Activated CD8-positive, alpha-beta memory T cell treated with anti-CD3 and anti-CD28 coated beads, Interleukin-2, amount 50 U/mL, for 1 hour (primary cell): Measurements from ENCODE around the gene EEFSEC.

Experiments used
- DNase-seq: peaks from one replicate; pipeline ENCODE4 v3.0.0-alpha.2; 2020; ENCODE audit errors: extremely low read depth

EEFSEC gene

DNA sequence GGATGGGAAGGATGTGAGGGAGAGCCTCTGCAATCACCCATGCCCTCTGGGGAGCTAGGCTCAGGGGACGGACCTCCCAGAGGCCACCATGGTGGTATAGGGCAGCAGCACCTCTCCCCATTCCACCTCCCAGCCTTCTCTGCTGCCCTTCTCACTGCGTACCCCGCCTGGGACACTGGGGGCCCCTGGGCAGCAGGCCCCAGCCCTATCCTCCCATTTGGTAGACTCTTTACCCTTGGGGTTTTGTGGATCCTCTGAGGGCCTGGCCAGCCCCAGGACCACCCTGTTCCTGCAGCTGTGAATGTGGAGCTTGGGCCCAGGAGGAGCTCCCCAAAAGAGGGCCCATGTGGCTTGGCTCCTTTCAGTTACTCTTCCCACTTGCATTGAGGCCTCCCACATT is 181.5 kb downstream of the EEFSEC start:
- DNase-seq, result no peak

DNA sequence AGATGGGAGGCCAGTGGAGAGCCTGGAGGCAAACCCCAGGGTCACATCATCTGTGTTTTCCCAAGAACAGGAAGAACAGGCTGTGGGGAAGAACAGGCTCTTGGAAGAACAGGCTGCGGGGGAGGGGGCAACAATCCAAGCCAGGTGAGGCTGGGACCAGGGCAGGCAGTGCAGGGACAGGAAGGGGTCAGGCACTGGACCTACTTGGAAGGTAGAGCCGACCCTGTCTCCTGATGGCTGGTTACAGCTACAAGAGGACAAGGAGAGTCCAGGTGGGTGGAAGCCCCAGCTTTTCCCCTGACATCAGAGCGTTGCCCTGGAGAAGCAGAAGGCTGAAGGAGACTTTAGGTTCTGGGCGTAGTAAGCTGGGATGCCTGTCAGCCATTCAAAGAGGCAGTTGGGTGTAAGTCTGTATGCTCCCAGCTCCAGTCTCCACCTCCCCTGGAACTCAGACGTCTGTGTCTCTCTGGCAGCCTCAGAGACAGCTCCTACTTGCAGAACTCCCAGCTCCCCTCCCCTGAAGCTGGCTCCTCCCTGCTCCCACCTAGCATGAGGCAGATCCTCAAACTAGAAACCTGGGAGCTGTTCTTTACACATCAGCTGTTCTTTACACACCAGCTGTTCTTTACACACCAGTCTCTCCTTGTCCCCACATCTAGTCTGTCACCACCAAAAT is 182.5 kb downstream of the EEFSEC start:
- DNase-seq, result no peak

DNA sequence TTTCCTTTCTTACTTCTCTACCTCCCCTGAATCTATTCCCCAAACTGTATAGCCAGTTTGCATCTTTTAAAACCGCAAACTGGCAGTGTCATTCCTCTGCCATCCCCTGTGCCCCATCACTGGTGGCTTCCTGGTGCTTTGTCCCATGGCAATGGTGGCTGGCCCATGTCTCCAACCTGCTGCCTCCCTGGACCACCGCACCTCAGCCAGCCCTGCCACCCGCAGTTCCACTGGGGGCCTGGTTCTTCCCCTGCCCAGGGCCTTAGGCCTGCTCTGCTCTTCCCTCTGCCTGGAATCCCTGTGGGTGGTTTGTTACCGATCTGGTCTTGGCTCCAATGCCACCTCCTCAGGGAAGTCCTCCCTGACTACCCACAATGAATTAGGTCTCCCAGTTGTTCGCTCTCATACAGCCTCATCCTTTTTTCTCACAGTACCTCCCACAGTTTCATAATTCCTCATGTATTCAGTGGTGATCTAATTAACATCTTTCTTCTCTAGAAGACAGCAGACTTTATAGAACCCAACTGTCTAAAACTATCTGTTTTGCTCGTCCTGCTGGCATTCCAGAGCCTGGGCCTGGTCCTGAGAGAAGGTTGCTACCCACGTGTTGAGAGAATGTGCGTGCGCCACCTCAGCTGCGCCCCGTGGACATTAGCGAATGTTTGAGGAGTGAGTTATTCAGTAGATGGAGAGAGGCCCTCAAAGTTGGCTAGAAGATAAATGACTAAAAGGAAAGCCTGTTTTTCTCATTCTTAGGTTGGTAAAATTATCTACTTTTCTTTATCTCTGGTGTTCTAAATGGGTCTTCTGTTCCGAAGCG is 183.3 kb downstream of the EEFSEC start:
- no peak for DNase-seq

DNA sequence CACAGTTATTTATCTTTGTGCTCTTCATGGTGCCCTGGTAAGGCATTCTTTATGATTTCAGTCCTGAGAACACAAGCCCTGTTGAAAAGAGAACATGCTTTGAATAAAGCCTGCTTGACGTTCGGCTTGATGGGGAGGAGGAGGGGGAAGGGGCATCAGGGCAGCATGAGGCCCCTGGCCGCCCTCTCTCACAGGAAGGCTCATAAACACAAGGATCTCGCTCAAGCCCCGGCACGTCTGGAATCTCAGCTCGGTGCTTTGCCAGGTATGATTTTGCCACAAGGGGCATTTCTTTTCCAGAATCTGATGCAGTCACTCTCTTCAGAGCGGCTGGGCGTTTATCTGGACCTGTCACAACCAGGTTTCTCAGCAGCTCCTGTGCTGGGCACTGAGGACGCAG is 184.0 kb downstream of the EEFSEC start:
- no peak for DNase-seq

DNA sequence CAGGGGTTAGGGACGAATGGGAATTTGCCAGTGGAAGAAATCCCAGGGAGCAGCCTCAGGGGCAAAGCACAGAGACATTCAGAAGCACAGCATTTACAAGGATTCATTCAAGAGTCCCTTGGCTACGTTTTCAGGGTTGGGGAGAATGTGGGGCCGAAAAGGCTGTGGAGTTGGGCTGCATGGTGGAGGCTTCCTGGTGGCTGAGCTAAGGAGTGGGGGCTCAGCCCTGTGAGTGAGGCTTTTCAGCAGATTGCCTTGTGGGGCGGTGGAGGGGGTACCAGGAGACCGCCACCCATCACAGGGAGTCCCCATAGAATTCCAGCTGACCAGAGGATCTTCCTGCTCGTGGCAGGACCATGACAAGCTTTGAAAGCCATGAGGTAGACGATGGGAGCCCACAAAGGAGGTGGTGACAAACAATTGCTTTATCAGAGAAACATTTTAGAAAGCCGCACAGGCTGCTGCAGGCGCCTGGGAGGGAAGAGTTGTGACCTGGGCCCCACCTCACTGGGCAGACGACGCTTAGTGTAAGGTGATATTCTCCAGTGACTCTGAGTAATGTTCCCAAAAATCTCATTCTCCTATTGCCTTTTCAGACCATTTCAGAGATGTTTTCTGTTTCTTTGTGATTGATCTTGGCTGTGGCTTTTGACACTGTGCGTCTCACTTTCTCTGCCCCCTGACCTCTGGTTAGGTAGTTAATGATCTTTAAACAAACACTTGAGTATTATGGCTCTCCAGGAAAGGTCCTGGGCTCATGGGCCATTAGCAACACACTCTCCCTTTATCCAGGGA is 185.5 kb downstream of the EEFSEC start:
- no peak for DNase-seq

DNA sequence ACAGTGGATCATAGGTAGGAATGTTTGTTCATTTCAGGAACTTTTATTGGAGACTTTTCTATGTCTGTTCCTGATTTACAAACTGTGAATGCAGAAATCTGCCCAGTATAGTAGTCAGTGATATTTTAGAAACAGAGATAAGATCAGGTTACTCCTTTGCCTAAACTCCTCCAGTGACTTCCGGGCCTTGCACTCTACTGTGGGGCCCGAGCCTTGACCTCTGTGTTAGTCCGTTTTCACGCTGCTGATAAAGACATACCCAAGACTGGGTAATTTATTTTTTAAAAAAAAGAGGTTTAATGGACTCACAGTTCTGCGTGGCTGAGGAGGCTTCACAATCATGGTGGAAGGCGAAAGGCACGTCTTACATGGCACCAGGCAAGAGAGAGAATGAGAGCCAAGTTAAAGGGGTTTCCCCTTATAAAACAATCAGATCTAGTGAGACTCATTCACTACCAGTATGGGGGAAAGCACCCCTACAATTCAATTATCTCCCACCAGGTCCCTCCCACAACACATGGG is 186.3 kb downstream of the EEFSEC start:
- DNase-seq, result no peak

DNA sequence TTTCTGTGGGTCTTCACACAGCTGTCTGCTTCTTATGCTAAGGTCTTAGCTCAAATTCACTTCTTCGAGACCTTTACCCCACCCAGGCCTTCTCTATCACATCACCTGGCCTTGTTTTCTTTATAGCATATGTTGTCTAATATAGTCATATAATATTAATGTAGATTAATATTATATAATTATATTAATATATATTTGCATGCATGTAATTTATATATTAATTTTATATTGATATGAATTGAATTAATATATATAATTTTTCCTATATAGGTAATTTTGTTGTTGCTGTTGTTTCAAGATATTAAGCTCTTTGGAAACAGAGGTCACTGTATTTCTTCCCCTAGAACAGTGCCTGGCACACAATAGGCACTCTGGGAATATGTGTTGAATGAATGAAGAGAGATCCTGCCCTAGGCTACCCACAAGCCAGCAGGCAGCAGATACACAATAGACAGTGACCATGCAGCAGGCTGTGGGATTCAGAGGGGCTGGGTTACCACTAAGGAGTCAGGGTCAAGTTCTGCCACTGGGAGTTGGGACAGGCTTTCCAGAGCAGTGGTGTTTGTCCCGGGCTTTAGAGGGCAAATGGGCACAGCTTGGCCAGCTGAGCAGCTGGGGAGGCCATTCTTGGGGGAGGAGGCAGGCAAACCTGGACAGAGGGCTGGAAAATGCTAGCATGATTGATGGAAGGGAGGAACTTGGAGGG is 187.1 kb downstream of the EEFSEC start:
- no peak for DNase-seq

DNA sequence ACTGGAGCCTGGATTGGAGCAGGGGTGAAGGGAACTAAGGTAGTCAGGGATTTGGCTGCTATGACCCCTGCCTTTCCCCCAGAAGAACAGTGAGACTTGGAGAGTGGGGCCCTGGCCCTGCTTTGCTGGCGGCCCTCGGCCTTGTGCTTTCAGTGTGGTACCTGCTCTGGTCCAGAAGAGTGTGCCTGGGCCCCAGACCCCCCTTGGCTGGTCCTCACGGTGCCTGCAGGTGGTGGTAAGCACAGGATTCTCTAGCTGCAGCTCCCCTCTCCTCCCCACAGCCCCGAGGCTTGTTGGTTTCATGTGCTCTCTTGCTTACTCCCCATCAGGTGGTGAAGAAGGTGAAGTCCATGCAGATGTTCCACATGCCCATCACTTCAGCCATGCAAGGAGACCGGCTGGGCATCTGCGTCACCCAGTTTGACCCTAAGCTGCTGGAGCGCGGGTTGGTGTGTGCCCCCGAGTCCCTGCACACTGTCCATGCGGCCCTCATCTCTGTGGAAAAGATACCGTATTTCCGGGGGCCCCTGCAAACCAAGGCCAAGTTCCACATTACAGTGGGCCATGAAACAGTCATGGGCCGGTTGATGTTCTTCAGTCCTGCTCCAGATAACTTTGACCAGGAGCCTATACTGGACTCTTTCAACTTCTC is 187.7 kb downstream of the EEFSEC start:
- no peak for DNase-seq

DNA sequence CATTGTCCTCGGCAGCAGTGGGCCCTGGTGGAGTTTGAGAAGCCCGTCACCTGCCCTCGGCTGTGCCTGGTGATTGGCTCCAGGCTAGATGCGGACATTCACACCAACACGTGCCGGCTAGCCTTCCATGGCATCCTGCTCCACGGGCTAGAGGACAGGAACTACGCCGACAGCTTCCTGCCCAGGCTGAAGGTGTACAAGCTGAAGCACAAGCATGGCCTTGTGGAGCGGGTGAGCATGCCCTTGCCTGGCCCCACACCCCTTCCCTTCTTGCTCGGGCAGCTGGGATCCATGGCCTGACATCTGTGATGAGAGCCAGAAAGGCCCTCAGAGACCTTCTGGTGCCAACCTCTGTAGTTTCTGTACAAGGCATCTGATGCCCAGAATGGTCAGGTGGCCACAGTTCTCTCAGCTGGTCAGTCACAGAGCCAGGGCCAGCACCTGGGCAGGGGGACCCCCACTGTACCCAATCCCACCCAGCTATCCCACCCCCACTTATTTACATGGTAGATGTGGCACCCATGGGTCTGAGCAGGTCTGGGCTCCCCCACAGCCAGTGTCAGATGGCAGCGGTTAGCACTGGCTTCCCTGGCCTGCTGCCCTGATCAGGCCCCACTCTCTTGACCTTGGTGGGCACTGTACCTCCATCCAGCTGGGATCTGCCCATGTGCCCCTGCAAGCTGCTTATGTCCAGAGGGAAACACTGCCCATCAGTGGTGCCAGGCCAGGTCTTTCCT is 188.5 kb downstream of the EEFSEC start:
- no peak for DNase-seq

DNA sequence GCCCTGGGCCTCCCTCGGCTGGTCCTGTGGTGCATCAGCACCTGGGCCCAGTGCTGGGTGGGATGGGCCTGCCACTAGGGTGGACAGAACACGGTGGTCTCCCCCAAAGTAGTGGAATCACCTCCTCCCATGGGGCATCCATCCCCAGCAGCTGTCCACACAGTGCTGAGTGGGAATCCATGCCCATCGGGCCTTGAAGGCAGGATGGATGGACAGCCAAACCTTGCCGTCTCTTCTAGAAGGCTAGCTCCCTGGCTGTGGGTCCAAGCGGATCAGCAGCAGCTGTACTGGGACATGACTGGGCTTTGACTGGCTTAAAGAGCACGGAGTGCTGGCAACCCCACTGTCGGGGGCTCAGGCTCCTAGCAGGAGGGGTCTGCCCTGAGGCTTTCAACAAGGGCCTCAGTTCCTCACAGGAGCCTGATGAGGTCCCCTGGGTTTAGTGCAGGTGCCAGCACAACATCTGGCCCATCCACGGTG is 189.5 kb downstream of the EEFSEC start:
- no peak for DNase-seq

DNA sequence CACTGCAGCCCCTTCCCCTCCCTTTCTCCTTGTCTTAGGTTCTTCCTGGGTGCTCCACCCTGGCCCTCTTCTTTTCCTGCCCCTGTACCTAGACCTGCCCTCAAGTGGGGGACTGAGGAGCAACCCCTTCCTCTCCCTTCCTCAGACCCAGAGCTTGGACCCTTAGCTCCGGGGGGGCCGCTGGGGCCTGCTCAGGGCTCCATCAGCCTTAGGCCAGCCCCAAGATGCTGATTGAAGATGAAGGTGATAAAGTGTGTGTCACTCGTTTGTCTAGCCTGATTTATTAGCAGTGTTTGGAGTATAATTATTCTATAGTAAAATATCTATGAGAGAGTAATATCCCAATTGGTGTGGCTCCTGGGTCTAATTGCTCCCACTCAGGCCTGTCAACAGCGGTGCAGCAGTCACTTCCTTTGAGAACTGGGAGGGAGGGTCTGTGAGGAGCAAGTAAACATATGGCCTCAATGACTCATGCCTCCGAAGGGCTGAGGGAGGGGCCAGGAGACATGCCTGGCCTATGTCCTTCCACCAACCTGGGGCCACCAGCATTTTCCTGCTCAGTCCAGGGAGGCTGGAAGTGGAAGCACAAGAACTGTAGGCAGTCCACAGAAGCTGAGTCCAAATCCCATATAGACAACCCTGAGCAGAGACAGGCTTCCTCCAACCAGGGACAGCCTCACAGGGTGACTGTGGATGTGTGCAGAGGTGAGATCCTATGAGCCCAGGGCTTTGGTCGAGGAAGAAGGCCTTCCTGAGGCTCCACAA is 190.2 kb downstream of the EEFSEC start:
- no peak for DNase-seq

DNA sequence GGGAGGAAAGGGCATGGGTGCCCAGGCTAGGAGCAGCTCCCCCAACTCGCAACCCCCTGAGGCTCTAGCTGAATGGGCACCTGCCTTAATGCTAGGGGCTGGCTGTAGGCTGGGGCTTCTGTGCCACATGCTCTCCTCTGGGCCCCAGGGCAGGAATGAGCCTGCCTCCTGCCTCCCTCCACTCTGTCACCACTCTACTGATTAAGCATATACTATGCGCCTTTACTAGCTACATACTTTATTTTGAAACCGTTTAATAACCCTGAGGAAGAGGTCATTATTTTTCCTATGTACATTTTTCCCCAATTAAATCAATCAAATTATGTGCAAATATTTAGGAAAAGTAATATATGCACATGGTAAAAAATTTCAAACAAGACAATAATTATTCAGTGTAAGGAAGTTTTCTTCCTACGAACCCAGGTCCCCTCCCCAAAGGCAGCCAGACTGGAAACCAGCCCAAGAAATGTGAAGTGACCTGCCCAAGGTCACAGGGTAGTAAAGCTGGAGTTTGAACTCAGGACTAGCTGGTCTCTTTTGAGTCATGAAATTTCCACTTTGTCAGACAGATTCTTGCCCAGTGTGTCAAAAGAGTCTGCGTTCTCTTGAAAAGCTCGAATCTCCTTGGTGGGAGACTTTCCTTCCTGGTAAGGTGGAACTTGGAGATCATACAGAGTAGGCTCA is 190.9 kb downstream of the EEFSEC start:
- DNase-seq, result no peak

DNA sequence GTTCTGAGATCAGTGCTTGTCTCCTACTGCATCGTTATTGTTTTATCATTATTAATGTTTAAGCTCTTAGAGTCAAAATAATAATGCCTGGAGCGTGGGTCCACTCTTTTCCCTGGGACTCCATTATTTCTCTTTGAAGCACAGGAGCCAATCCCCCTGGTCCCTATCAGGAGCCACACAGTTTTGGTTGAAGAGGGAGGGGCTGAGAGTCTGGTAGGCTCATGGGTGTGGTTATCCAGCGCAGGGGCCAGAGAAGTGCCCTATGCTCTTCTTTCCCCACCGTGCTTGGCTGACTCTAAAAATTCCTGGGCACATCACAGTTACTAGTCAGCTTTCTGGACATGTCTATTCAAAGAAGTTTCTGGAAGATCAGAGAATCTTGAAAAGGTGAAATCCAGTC is 191.9 kb downstream of the EEFSEC start:
- DNase-seq, result no peak

DNA sequence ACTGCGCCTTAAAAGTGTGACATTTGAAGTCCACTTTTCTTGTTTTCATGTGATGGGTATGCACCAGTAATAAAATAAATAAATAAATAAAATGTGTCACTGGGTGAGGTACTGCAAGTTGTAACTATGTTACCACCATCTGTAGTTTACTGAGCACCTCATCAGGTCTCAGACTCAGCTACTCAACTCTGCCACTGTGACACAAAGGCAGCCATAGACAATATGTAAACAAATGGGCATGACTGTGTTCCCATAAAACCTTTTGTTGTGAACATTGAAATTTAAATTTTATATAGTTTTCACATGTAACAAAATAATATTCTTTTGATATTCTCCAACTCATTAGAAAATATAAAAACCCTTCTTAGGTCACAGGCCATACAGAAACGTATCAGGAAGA is 193.3 kb downstream of the EEFSEC start:
- no peak for DNase-seq

DNA sequence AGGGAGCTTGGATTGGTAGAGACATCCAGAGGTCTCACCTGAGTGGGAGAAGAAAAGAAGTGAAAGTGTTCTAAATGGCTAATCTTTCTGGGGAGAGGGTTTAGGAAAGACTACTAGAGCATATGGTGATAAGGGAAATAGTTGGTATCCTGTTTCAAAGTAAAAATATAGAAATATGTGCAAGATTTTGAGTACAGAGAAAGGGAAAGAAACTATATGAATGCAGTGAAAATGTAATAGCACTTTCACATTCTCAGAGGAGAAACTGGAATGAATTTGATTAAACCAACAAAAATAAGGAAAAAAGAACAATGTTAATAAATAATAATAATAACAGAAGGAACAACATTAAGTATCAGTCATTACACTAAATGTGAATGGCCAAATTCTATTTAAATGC is 194.0 kb downstream of the EEFSEC start:
- DNase-seq, result no peak

DNA sequence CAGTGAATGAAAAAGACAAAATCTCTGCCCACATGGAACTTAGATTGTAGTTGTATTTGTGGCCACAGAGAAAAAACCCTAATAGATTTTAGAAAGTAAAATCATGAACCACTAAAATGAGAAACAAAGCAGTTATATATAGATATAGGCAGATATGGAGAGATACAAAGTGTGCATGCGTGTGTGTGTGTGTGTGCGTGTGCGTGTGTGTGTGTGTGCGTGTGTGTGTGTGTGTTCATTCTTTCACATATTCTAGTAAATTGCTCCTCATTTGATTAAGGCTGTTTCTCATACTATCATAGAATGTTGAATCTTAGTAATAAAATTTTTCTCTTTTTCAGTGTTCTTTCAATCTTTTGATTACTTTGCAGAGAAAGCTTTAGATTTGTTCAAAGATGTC is 194.8 kb downstream of the EEFSEC start:
- DNase-seq, result no peak

DNA sequence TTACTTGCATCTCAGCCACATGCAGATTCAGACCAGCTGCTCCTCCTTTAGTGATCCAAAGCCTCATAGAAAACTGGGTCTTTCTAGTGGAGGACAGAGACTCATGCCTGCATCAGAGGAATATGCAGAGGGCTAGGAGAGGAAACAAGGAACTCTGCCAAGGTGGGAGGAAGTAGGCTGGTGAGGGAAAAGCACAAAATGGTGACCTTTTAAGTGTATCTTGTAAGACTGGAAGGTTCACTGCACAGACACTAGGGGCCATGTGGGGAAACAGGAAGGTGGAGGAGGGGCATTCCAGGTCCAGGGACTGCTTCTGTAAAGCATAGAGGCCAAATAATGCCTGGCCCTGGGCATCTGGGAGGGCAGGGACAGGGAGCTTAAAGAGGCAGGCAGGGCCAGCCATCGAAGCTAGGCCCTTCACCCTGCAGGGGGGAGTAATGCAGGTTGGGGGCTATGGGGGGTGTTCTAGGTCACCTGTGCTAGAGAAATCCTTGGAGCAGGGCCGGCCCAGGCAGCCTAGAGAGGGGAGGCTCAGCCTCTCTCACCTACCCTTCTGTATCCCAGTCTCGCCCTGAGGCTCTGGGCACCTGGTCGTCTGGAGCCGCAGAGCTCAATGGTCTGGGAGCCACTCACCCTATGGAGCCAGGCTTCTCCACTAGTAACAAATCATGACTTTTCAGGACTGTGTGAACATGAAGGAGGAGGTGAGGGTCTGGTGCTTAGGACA is 195.7 kb downstream of the EEFSEC start:
- no peak for DNase-seq

DNA sequence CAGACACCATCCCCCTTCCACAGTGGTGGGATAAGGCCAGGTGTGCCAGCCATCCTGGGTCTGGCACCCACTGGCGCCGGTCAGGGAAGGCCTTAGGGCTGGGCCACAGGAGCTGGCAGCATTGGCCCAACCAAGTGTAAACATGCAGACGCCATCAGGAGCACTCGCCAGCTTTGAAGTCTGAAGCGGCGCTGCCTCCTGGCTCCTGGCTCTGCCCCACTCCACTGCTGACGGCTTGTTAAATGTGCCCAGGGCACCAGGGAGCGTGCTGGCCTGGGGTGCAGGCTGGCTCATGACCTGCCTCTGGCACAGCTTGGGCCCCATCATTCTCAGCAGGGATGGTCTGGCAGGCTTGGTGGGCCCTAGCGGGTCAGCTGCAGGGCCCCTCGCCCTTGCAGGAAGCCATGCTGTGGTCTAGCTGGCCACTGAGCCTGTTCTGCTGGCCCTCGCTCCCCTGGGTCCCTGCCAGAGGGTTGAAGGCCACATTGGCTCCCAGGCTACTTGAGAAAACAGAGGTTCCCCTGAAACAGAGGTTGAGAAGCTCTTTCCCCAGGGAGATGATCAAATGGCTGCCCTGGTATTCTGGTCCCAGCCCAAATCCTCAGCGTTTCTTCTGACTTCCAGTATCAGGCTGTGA is 196.8 kb downstream of the EEFSEC start:
- DNase-seq, result no peak
